ENCODE data around the gene KCND2.
"Not testable (repeated sequence)": the region's sequence is repeated elsewhere in the genome, so short reads cannot be mapped to it uniquely, and the experiment has no call there.

KCND2 gene

DNA sequence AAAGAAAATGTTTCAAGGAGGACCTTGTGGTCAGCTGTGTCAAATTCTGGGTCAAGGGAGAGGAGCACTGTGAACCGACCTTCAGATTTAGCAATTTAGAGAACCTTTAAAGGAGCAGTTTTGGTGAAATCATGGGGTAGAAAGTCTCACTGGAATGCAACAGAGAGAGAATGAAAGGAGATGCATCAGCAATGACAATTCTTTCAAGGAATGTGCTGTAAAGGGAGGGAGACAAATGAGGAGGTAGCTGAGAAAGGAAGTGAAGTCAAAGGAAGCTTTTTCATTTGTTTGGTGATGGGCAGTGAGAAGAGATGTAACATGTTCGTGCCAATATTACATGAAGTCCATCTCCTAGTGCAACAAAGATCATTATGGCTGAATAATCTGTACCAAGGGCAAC, 418.9 kb downstream of the KCND2 start:
- DNase-seq (ENCODE audit: low read depth): no peak
- no peak overlapping the region for H3K4me3 ChIP-seq (ENCODE audit: low read length)
- TF ChIP-seq, protein P1, sequence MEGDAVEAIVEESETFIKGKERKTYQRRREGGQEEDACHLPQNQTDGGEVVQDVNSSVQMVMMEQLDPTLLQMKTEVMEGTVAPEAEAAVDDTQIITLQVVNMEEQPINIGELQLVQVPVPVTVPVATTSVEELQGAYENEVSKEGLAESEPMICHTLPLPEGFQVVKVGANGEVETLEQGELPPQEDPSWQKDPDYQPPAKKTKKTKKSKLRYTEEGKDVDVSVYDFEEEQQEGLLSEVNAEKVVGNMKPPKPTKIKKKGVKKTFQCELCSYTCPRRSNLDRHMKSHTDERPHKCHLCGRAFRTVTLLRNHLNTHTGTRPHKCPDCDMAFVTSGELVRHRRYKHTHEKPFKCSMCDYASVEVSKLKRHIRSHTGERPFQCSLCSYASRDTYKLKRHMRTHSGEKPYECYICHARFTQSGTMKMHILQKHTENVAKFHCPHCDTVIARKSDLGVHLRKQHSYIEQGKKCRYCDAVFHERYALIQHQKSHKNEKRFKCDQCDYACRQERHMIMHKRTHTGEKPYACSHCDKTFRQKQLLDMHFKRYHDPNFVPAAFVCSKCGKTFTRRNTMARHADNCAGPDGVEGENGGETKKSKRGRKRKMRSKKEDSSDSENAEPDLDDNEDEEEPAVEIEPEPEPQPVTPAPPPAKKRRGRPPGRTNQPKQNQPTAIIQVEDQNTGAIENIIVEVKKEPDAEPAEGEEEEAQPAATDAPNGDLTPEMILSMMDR (conservative IDR thresholded peaks at IDR 0.05; ENCODE audit: low read depth, low read length): no peak

DNA sequence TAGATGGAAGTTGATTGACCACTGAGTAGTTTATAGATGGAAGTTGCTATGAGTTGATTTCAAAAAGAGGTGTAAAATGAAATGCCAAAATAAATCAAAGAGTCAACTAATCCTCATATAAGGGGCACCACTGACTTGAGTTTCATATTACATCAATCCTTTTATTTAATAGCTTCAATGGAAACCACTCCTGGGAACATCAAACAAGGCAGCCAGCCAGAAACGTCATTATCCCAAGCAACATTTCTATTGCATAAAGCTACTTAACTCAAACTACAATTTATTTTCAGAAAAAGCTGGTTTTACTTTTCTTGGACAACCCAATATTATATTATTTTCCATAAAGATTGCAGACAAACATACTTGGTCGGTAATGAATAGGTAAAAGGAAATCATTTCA, 422.9 kb downstream of the KCND2 start:
- no peak overlapping the region for H3K4me3 ChIP-seq (ENCODE audit: low read length)
- TF ChIP-seq, protein P1 (conservative IDR thresholded peaks at IDR 0.05; ENCODE audit: low read depth, low read length): no peak
- DNase-seq (ENCODE audit: low read depth): peak; percentile 66

DNA sequence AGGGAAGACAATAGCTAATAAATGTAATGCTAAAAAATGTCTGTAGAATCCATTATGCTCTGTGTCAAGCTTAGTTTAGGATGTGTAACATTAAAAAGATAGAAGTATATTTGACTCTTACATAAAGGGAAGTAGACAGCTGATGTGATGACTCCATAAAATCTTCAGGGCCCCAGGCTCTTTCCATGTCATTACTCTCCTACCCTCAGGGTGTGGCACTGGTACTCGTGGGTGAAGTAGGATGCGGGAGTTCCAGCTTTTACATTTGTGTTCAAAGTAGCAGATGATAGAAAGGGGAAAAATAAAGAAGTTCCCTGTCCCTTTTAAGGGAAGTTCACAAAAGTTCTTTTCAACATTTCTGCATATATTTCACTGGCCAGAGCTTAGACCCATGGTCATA, 427.8 kb downstream of the KCND2 start:
- TF ChIP-seq, protein P1 (conservative IDR thresholded peaks at IDR 0.05; ENCODE audit: low read depth, low read length): no peak
- DNase-seq (ENCODE audit: low read depth): no peak
- no peak overlapping the region for H3K4me3 ChIP-seq (ENCODE audit: low read length)

DNA sequence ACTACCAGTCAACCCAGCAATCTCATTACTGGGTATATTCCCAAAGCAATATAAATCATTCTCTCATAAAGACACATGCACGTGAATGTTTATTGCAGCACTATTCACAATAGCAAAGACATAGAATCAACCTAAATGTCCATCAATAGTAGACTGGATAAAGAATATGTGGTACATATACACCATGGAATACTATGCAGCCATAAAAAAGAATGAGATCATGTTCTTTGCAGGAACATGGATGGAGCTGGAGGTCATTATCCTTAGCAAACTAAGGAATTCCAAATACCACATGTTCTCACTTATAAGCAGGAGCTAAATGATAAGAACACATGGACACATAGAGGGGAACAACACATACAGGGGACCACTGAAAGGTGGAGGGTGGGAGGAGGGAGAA, 429.4 kb downstream of the KCND2 start:
- not testable (repeated sequence) for DNase-seq (ENCODE audit: low read depth); H3K4me3 ChIP-seq (ENCODE audit: low read length)

DNA sequence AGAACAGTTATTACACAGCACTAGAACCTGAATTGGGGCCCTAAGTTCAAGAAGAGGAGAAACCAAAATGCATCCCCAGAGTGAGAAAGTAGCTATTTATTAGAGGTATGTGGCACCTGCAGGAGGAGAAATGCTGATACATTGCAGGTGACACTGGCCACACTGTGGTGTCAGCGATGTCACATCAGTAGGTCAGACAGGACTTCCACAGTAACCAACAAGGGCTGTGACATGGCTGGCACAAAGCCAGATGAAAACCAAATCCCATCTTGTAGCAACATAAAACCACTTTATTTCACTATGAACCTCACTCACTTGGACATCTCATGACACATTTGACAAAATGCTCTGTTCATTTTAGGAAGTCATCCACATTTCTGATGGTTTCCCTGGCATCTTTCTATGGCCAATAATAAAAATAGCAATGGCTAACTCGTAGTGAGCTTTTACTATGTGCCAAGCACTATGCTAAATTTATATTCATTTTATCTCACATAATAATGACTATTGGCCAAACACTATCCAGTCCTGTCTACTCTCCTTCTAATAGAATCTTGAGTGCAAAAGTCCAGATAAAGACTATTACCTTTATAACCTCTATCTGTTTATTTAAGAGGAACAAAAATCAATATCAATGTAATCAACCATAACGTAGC, 430.7 kb downstream of the KCND2 start:
- no peak overlapping the region for H3K4me3 ChIP-seq (ENCODE audit: low read length)
- TF ChIP-seq, protein P1 (conservative IDR thresholded peaks at IDR 0.05; ENCODE audit: low read depth, low read length): no peak
- no peak for DNase-seq (ENCODE audit: low read depth)

DNA sequence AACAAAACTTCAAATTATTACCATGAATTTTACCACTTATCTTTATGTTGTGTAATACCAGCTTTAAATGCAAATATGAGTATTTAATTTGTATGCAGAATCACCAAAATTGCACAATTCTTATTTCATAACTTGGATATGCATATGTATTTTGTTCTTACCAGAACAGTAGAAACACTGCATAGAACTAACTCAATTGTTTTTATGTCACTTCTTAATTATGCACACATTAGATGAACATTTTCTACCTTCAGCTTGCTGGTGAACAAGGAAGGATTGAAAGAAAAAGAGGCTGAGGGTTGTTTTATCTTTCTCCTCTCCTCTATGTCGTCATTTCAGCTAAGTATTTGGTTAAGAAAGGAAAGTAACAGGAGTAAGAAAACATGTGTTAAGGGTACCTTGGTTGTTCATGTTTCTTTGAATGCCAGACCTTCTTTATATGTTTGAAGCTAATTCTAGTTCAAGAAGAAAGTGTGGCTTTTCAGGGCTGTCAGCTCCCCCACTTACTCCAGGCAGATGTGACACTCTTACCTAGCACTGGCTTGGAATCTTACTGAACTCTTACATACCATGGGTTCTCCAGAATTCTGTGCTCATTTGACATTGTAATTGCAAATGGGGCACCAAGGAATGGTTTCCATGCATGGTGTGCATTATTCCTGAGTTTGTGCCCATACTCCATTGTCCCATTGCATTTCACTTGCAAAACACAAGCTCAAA, 436.4 kb downstream of the KCND2 start:
- TF ChIP-seq, protein P1 (conservative IDR thresholded peaks at IDR 0.05; ENCODE audit: low read depth, low read length): no peak
- DNase-seq (ENCODE audit: low read depth): no peak
- H3K4me3 ChIP-seq (ENCODE audit: low read length): no peak overlapping the region

DNA sequence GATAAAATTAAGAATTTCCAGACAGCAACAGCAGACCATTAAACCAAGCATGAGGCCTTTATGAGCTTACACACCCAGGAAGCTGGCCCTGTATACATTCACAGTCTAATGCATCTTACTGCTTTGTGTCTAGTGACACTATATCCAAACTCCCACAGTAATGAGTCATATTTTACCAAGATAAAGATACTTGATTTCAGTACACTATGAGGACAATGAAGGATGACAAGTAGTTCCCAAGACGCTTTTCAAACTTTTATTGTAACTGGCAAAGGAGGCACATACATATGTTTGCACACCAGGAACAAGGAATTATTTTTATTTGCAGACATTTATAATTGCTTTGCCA, 437.0 kb downstream of the KCND2 start:
- TF ChIP-seq, protein P1 (conservative IDR thresholded peaks at IDR 0.05; ENCODE audit: low read depth, low read length): no peak
- no peak overlapping the region for H3K4me3 ChIP-seq (ENCODE audit: low read length)
- no peak for DNase-seq (ENCODE audit: low read depth)
